DND-41 (cell line): ENCODE measurements around the gene PSMG1.

Experiments used
- ATAC-seq: fragments of 200-7000 bp; cut with Tn5 transposase; 3 replicates; pipeline ENCODE4 v1.9.1; 2021; ENCODE audit warnings: low read depth; ENCODE audit not compliant: insufficient read depth
- DNase-seq: peaks from one replicate; pipeline ENCODE4 v3.0.0-alpha.2; 2020
- H2AFZ ChIP-seq: 2 replicates; pipeline ENCODE4 v1.6.0; 2012; ENCODE audit warnings: low read depth, low read length
- H3K27ac ChIP-seq: 2 replicates; pipeline ENCODE4 v1.5.1; 2012; ENCODE audit warnings: low read length, inconsistent platforms
- H3K27me3 ChIP-seq: fragments of 200-600 bp; sonication (generic); 2 replicates; pipeline ENCODE4 v1.6.0; 2012; ENCODE audit warnings: low read length, mild to moderate bottlenecking, inconsistent platforms; ENCODE audit not compliant: insufficient read depth, poor library complexity
- H3K36me3 ChIP-seq: 2 replicates; pipeline ENCODE4 v1.5.1; 2012; ENCODE audit warnings: low read length, inconsistent platforms; ENCODE audit not compliant: insufficient read depth
- H3K4me1 ChIP-seq: 2 replicates; pipeline ENCODE4 v1.5.1; 2012; ENCODE audit warnings: mild to moderate bottlenecking, low read length; ENCODE audit not compliant: insufficient read depth
- H3K4me2 ChIP-seq: 2 replicates; pipeline ENCODE4 v1.6.0; 2012; ENCODE audit warnings: mild to moderate bottlenecking, moderate library complexity, low read length, inconsistent platforms; ENCODE audit not compliant: insufficient read depth
- H3K4me3 ChIP-seq, 2 experiments: fragments of 200-600 bp in 1 of 2; shearing (Covaris generic) in 1 of 2; 2 replicates each; pipeline ENCODE4 v1.5.1; 2012 to 2016; ENCODE audit warnings: inconsistent platforms in 2 of 2, low read length in 2 of 2, mild to moderate bottlenecking in 2 of 2, low read depth in 1 of 2, moderate library complexity in 1 of 2
- H3K79me2 ChIP-seq: 2 replicates; pipeline ENCODE4 v1.6.0; 2012; ENCODE audit warnings: low read length, inconsistent platforms; ENCODE audit not compliant: insufficient read depth
- H3K9ac ChIP-seq: 2 replicates; pipeline ENCODE4 v1.6.0; 2012; ENCODE audit warnings: low read depth, mild to moderate bottlenecking, inconsistent platforms, low read length, moderate library complexity
- H3K9me3 ChIP-seq: 2 replicates; pipeline ENCODE4 v1.5.1; 2012; ENCODE audit warnings: low read length, moderate library complexity, mild to moderate bottlenecking, inconsistent platforms; ENCODE audit not compliant: insufficient read depth, severe bottlenecking
- H4K20me1 ChIP-seq: 2 replicates; pipeline ENCODE4 v1.6.0; 2012; ENCODE audit warnings: low read length; ENCODE audit not compliant: insufficient read depth
- EZH2 ChIP-seq: IDR thresholded peaks from 3 replicates; pipeline ENCODE4 v1.6.1; 2012; ENCODE audit warnings: borderline replicate concordance, low read depth, mild to moderate bottlenecking, moderate library complexity, low read length, inconsistent platforms; ENCODE audit not compliant: severe bottlenecking
- TF ChIP-seq, protein P1 (sequence below): IDR thresholded peaks from 2 replicates; pipeline ENCODE4 v1.5.1; 2012; ENCODE audit warnings: borderline replicate concordance, low read length, moderate library complexity, mild to moderate bottlenecking; ENCODE audit not compliant: poor library complexity, severe bottlenecking; ENCODE audit errors: extremely low read depth

The PSMG1 gene, protein sequence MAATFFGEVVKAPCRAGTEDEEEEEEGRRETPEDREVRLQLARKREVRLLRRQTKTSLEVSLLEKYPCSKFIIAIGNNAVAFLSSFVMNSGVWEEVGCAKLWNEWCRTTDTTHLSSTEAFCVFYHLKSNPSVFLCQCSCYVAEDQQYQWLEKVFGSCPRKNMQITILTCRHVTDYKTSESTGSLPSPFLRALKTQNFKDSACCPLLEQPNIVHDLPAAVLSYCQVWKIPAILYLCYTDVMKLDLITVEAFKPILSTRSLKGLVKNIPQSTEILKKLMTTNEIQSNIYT

DNA sequence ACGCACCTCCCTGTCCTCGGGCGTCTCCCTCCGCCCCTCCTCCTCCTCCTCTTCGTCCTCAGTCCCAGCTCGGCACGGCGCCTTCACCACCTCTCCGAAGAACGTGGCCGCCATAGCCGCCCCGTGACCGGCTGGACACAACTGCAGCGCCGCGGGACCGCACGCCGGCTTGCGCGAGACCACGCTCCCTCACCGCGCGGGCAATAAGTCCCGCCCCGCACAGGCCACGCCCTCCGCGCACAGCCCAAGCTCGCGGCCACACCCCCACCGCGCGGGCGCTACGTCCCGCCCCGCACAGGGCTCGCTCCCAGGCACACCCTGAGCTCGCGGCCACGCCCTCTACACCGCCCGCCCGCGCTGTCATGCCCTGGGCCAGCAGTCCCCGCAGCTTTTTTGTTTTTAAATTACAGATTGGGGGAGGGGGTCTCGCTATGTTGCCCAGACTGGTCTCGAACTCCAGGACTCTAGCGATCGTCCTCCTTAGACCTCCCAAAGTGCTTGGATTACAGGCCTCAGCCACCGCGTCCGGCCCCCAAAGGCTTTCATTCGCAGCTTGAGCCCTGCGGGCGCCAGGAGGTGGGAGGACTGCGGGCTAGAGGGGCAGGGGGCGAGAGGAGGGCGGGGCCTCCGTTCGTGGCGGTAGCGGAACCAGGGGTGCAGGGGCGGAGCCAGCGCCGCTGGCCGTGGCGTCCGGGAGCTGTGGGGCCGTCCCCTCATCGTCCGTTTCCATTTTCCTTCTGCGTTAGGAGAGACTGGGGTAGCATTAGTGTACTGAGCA is at the start of gene PSMG1:
Gene PSMG1 (minus strand): TSS at position 180 of the 778 bp plus-strand sequence. CDS start 66 bp downstream, at position 114.
- H3K4me1 ChIP-seq: peaks cover 48% of the 10 kb centered on the region
- H4K20me1 ChIP-seq: peaks cover 14% of the 10 kb centered on the region; the same call in 1 of the 2 replicates
- no peaks in the 10 kb centered on the region for H3K9me3 ChIP-seq
- ATAC-seq (peak; percentile 87), DNase-seq (peak; percentile 92)
- peak within 1 kb of the TSS; percentile 85 for H3K9ac ChIP-seq
- peak within 1 kb of the TSS; percentile 89 for H3K4me2 ChIP-seq
- H2AFZ ChIP-seq: peak within 1 kb of the TSS; percentile 92
- no peak for TF ChIP-seq EZH2
- TF ChIP-seq, protein P1, sequence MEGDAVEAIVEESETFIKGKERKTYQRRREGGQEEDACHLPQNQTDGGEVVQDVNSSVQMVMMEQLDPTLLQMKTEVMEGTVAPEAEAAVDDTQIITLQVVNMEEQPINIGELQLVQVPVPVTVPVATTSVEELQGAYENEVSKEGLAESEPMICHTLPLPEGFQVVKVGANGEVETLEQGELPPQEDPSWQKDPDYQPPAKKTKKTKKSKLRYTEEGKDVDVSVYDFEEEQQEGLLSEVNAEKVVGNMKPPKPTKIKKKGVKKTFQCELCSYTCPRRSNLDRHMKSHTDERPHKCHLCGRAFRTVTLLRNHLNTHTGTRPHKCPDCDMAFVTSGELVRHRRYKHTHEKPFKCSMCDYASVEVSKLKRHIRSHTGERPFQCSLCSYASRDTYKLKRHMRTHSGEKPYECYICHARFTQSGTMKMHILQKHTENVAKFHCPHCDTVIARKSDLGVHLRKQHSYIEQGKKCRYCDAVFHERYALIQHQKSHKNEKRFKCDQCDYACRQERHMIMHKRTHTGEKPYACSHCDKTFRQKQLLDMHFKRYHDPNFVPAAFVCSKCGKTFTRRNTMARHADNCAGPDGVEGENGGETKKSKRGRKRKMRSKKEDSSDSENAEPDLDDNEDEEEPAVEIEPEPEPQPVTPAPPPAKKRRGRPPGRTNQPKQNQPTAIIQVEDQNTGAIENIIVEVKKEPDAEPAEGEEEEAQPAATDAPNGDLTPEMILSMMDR: peak; percentile 11
- peaks cover 27% of the 10 kb centered on the region for H3K36me3 ChIP-seq
- H3K27me3 ChIP-seq: no peaks in the 10 kb centered on the region
- peak within 1 kb of the TSS; percentile 91 for H3K27ac ChIP-seq
- peaks cover 45% of the 10 kb centered on the region for H3K79me2 ChIP-seq
- H3K4me3 ChIP-seq: peak within 1 kb of the TSS; percentile 89 to 97

DNA sequence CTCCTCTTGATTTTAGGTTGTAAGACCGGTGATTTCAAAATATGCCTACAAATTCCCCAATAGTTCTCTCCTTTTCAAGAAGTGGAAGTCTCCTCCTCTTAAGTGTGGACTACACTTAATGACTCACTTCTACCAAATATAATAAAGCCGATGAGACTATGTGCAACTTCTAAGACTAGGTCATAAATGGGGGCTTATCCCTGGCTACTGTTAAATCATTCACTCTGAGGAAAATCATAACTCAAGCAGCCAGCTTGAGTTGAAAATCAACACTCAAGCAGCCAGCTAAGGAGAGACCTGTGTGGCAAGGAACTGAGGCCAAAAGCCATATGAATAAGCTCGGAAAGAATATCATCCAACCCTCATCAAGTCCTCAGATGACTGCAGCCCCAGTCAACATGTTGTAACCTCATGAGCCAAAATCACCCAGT is 49.6 kb upstream of the PSMG1 start:
- H3K79me2 ChIP-seq: peaks cover 24% of the 10 kb centered on the region
- no peak overlapping the region for H3K4me2 ChIP-seq
- H3K4me3 ChIP-seq: no peak overlapping the region
- DNase-seq (no peak), ATAC-seq (no peak)
- H4K20me1 ChIP-seq: peaks cover 8% of the 10 kb centered on the region
- no peaks in the 10 kb centered on the region for H3K27me3 ChIP-seq
- no peak overlapping the region for H3K9ac ChIP-seq
- no peaks in the 10 kb centered on the region for H3K9me3 ChIP-seq
- peaks cover 94% of the 10 kb centered on the region for H3K36me3 ChIP-seq
- H3K4me1 ChIP-seq: no peaks in the 10 kb centered on the region
- no peak overlapping the region for H3K27ac ChIP-seq
- no peak overlapping the region for H2AFZ ChIP-seq
- TF ChIP-seq EZH2: no peak
- TF ChIP-seq, protein P1: no peak

DNA sequence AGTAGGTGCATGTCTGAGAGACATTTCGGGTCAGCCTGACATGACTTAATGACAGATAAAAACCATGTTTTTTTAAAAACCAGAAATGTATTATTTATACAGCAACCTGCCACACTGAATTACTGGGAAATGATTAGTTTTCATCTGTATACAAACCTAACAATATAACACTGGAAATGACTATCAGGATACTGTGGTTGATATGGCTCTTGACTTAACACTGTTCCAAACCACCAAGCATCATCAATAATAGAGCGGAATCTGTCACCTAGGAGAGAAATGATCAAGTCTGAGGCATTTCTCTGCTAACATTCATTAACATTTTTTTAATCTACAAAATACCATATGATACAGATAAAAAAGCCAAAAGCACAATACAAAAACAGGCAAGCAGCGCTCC is 41.7 kb upstream of the PSMG1 start:
- H3K27ac ChIP-seq: no peak overlapping the region
- no peak overlapping the region for H2AFZ ChIP-seq
- no peaks in the 10 kb centered on the region for H3K27me3 ChIP-seq
- no peak overlapping the region for H3K9ac ChIP-seq
- DNase-seq (no peak), ATAC-seq (no peak)
- H3K79me2 ChIP-seq: no peaks in the 10 kb centered on the region
- H4K20me1 ChIP-seq: no peaks in the 10 kb centered on the region
- no peaks in the 10 kb centered on the region for H3K4me1 ChIP-seq
- no peak overlapping the region for H3K4me3 ChIP-seq
- no peaks in the 10 kb centered on the region for H3K9me3 ChIP-seq
- H3K36me3 ChIP-seq: peaks cover 79% of the 10 kb centered on the region
- TF ChIP-seq, protein P1: no peak
- no peak for TF ChIP-seq EZH2
- no peak overlapping the region for H3K4me2 ChIP-seq
